OCI-LY7 (cell line): Measurements from ENCODE around the gene SPR.

Experiments used
- CTCF ChIP-seq: fragments of 200-600 bp; sonication (generic); conservative IDR thresholded peaks from 2 replicates; pipeline ENCODE4 v1.5.1; 2014; ENCODE audit warnings: mild to moderate bottlenecking, antibody characterized with exemption, low read length, moderate library complexity, mixed read lengths
- EZH2phosphoT487 ChIP-seq: fragments of 200-600 bp; sonication (generic); IDR thresholded peaks from 2 replicates; pipeline ENCODE4 v1.6.1; 2018; ENCODE audit warnings: low read depth, borderline replicate concordance, mild to moderate bottlenecking, mixed run types, antibody characterized with exemption, low read length, moderate library complexity, mixed read lengths

DNA sequence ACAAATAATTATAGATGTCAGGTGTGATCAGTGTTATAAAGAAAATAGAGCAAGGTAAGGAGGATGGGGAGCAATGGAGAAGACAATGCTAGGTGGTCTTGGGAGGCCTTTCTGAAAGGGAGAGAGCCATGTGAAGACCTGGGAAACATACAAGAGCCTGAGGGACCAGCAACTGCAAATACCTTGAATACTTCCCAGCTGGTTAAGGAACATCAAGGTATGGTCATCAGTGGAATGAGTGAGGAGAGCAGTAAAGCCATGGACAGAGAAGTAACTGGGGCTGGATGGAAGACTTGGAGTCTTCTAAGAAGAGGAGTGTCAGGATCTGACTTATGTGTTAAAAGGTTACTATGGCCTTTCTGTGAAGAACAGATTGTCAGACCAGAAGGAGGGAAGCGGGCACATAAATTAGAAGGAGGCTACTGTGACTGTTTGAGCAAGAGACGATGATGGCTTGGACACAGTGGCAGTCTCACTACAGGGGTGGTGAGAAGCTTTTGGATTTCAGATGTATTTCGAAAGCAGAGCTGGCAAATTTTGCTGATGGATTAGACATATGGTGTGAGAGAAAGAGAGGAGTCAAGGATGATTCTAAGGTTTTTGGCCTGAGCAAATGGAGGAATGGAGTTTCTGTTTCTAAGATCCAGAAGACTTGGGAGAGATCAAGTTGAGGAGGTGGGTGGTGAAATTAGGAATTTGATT is 38.6 kb upstream of the SPR start:
- TF ChIP-seq CTCF (no peak), EZH2phosphoT487 (no peak)
